Duodenal mucosa (tissue), 2 donors: ENCODE data around the gene KIF25.

Experiments
- H3K27ac ChIP-seq: one replicate; pipeline ENCODE4 v1.7.0; 2013; ENCODE audit warnings: low read depth, low read length
- H3K27me3 ChIP-seq, 2 donors: one replicate each; pipeline ENCODE4 v1.7.0; 2013; ENCODE audit warnings: low read length in 2 of 2, control low read depth in 1 of 2; ENCODE audit not compliant: insufficient read depth in 2 of 2, control insufficient read depth in 1 of 2
- H3K36me3 ChIP-seq, 2 donors: one replicate each; pipeline ENCODE4 v1.7.0; 2013; ENCODE audit warnings: low read length in 2 of 2, control low read depth in 1 of 2; ENCODE audit not compliant: insufficient read depth in 2 of 2, control insufficient read depth in 1 of 2
- H3K4me1 ChIP-seq, 2 donors: one replicate each; pipeline ENCODE4 v1.7.0; 2013; ENCODE audit warnings: low read length in 2 of 2, control low read depth in 1 of 2; ENCODE audit not compliant: insufficient read depth in 2 of 2, control insufficient read depth in 1 of 2
- H3K4me3 ChIP-seq, 2 donors: one replicate each; pipeline ENCODE4 v1.7.0; 2013; ENCODE audit warnings: low read length in 2 of 2, low read depth in 1 of 2
- H3K9ac ChIP-seq, 2 donors: one replicate each; pipeline ENCODE4 v1.7.0; 2013; ENCODE audit warnings: low read length in 2 of 2, low read depth in 1 of 2
- H3K9me3 ChIP-seq, 2 donors: one replicate each; pipeline ENCODE4 v1.7.0; 2013; ENCODE audit warnings: low read length in 2 of 2, control low read depth in 1 of 2; ENCODE audit not compliant: control insufficient read depth in 1 of 2

The KIF25 gene

GRCh38 chr6:167997642-167998041 lies at the start of gene KIF25:
Gene KIF25 (plus strand): TSS chr6:167997671. CDS start chr6:168029586, 31,915 bp downstream.
- Histone ChIP-seq H3K36me3 (no peaks in the 10 kb centered on the region), H3K9ac (no peak within 1 kb of the TSS), H3K27ac (no peak within 1 kb of the TSS), H3K4me3 (no peak within 1 kb of the TSS), H3K4me1 (no peaks in the 10 kb centered on the region), H3K27me3 (no peaks in the 10 kb centered on the region), H3K9me3 (no peaks in the 10 kb centered on the region)

- Histone ChIP-seq H3K27me3 (no peaks in the 10 kb centered on the region), H3K9me3 (no peaks in the 10 kb centered on the region), H3K9ac (no peak overlapping the region), H3K36me3 (peaks cover 41 to 76% of the 10 kb centered on the region in 2 donors), H3K4me1 (no peaks in the 10 kb centered on the region), H3K4me3 (no peak overlapping the region), H3K27ac (no peak overlapping the region)
Observed at GRCh38 chr6:167947716-167948115, 49.8 kb upstream of the KIF25 start.

GRCh38 chr6:167948716-167949115 lies 48.8 kb upstream of the KIF25 start:
- Histone ChIP-seq H3K9me3 (no peaks in the 10 kb centered on the region), H3K4me1 (no peaks in the 10 kb centered on the region), H3K36me3 (peaks cover 36 to 66% of the 10 kb centered on the region in 2 donors), H3K27ac (no peak overlapping the region), H3K27me3 (no peaks in the 10 kb centered on the region), H3K4me3 (no peak overlapping the region), H3K9ac (no peak overlapping the region)

GRCh38 chr6:167949121-167949684 lies 48.3 kb upstream of the KIF25 start:
- peaks cover 31 to 61% of the 10 kb centered on the region in 2 donors for H3K36me3 ChIP-seq
- no peak overlapping the region for H3K4me3 ChIP-seq
- H3K4me1 ChIP-seq = no peaks in the 10 kb centered on the region
- no peaks in the 10 kb centered on the region for H3K9me3 ChIP-seq
- no peak overlapping the region for H3K9ac ChIP-seq
- no peaks in the 10 kb centered on the region for H3K27me3 ChIP-seq
- H3K27ac ChIP-seq = no peak overlapping the region

GRCh38 chr6:167951781-167952511 lies 45.5 kb upstream of the KIF25 start:
- Histone ChIP-seq H3K27ac (no peak overlapping the region), H3K36me3 (peaks cover 24 to 56% of the 10 kb centered on the region in 2 donors)

GRCh38 chr6:167952512-167952859 lies 45.0 kb upstream of the KIF25 start:
- Histone ChIP-seq H3K4me3 (no peak overlapping the region), H3K4me1 (no peaks in the 10 kb centered on the region), H3K27me3 (no peaks in the 10 kb centered on the region), H3K9me3 (no peaks in the 10 kb centered on the region), H3K9ac (no peak overlapping the region), H3K27ac (no peak overlapping the region), H3K36me3 (peaks cover 24 to 53% of the 10 kb centered on the region in 2 donors)

More at GRCh38 chr6:167951781-167952511, 45.5 kb upstream of the KIF25 start:
- Histone ChIP-seq H3K27me3 (no peaks in the 10 kb centered on the region), H3K4me1 (no peaks in the 10 kb centered on the region), H3K4me3 (no peak overlapping the region), H3K9ac (no peak overlapping the region), H3K9me3 (no peaks in the 10 kb centered on the region)

- Histone ChIP-seq H3K9me3 (no peaks in the 10 kb centered on the region), H3K36me3 (peaks cover 24 to 44% of the 10 kb centered on the region in 2 donors), H3K9ac (no peak overlapping the region), H3K27me3 (no peaks in the 10 kb centered on the region), H3K27ac (no peak overlapping the region), H3K4me3 (no peak overlapping the region), H3K4me1 (no peaks in the 10 kb centered on the region)
Observed at GRCh38 chr6:167953551-167953950, 43.9 kb upstream of the KIF25 start.

GRCh38 chr6:167954151-167954550 lies 43.3 kb upstream of the KIF25 start:
- H3K27me3 ChIP-seq = no peaks in the 10 kb centered on the region
- no peak overlapping the region for H3K27ac ChIP-seq
- H3K4me3 ChIP-seq = no peak overlapping the region
- H3K9ac ChIP-seq = no peak overlapping the region
- peaks cover 22 to 38% of the 10 kb centered on the region in 2 donors for H3K36me3 ChIP-seq
- no peaks in the 10 kb centered on the region for H3K9me3 ChIP-seq
- H3K4me1 ChIP-seq = no peaks in the 10 kb centered on the region

GRCh38 chr6:167956491-167956890 lies 41.0 kb upstream of the KIF25 start:
- H3K9ac ChIP-seq = no peak overlapping the region
- H3K27ac ChIP-seq = no peak overlapping the region
- H3K36me3 ChIP-seq = peaks cover 6 to 17% of the 10 kb centered on the region in 2 donors
- no peaks in the 10 kb centered on the region for H3K9me3 ChIP-seq
- H3K4me1 ChIP-seq = no peaks in the 10 kb centered on the region
- no peak overlapping the region for H3K4me3 ChIP-seq
- H3K27me3 ChIP-seq = no peaks in the 10 kb centered on the region

GRCh38 chr6:167956983-167957492 lies 40.4 kb upstream of the KIF25 start:
- Histone ChIP-seq H3K4me1 (no peaks in the 10 kb centered on the region), H3K9me3 (no peaks in the 10 kb centered on the region), H3K9ac (no peak overlapping the region), H3K27ac (no peak overlapping the region), H3K4me3 (no peak overlapping the region), H3K36me3 (peaks cover 6 to 11% of the 10 kb centered on the region in 2 donors), H3K27me3 (no peaks in the 10 kb centered on the region)
